Loucy (cell line): ENCODE data around the gene BMPR1B.

Experiments
- EZH2phosphoT487 ChIP-seq: fragments of 200-600 bp; IDR thresholded peaks from 2 replicates; pipeline ENCODE4 v1.6.1; 2018; ENCODE audit warnings: antibody characterized with exemption, mild to moderate bottlenecking, moderate library complexity, borderline replicate concordance
- TF ChIP-seq, protein P1 (sequence below): fragments of 200-600 bp; sonication (generic); conservative IDR thresholded peaks from 2 replicates; pipeline ENCODE4 v1.5.1; 2014; ENCODE audit warnings: mild to moderate bottlenecking, antibody characterized with exemption, low read length

- TF ChIP-seq, protein P1, sequence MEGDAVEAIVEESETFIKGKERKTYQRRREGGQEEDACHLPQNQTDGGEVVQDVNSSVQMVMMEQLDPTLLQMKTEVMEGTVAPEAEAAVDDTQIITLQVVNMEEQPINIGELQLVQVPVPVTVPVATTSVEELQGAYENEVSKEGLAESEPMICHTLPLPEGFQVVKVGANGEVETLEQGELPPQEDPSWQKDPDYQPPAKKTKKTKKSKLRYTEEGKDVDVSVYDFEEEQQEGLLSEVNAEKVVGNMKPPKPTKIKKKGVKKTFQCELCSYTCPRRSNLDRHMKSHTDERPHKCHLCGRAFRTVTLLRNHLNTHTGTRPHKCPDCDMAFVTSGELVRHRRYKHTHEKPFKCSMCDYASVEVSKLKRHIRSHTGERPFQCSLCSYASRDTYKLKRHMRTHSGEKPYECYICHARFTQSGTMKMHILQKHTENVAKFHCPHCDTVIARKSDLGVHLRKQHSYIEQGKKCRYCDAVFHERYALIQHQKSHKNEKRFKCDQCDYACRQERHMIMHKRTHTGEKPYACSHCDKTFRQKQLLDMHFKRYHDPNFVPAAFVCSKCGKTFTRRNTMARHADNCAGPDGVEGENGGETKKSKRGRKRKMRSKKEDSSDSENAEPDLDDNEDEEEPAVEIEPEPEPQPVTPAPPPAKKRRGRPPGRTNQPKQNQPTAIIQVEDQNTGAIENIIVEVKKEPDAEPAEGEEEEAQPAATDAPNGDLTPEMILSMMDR: peak; percentile 84
- no peak for TF ChIP-seq EZH2phosphoT487
Measured at GRCh38 chr4:95095348-95095974, 337.7 kb downstream of the BMPR1B start.
